Hepatic stellate cell (primary cell): ENCODE measurements around the gene FHL3.

ENCODE experiments used
- DNase-seq: peaks from one replicate; pipeline ENCODE4 v3.0.0; 2011; ENCODE audit warnings: low spot score

The FHL3 gene

DNA sequence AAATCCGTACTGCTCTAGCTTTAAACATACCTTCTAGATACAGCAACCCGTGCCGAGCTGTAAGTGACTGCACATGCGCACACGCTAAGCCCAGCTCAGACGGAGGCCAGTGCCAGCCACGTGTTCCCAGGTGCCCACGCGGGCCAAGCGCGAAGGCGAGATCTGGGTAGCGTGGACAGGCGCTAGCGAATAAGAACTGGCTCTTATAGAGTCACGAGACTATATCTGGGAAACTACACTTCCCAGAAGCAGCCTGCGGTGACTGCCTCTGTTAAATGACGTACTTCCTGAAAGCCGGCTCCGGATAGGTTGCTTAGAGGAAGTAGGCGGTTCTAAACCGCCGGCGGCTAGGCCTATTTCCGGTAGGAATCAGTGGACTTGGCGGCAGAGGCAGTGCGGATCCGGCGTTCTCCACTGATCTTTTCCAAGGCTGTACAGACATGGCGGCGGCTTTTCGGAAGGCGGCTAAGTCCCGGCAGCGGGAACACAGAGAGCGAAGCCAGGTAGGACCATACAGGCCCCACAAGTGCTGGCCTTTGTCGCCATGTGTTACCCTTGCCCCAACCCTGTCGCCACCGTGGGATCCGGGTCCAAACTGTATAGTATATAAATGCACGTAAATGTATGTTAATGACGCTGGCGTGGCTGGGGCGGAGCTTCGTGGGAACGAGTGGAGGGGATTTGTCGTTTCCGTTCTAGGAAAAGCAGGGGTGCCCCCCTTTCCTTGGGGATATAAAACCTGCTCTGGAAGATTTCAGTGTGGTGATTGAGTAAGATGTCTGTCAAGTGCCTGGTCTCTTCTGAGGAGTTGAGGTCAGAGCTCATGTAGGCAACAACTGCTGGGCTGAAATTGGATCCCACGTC lies 7.3 kb upstream of the FHL3 start, which contains the start of gene UTP11:
TSS of gene UTP11 (plus strand) at position 372 of the 864 bp plus-strand sequence. CDS start at position 441, 69 bp downstream.
- peak; percentile 95 for DNase-seq

DNA sequence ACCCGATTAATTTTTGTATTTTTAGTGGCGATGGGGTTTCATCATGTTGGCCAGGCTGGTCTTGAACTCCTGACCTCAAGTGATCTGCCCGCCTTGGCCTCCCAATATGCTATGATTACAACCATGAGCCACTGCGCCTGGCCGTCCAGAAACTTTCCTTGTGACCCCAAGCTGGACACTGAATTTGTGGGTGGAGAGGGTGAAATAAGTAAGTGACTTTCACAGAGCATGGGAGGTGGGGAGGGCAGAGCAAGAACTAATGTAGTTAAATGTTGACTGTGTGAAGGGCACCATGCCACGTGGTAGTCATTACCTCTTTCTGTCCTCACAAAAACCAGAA lies 4.5 kb upstream of the FHL3 start:
- no peak for DNase-seq

DNA sequence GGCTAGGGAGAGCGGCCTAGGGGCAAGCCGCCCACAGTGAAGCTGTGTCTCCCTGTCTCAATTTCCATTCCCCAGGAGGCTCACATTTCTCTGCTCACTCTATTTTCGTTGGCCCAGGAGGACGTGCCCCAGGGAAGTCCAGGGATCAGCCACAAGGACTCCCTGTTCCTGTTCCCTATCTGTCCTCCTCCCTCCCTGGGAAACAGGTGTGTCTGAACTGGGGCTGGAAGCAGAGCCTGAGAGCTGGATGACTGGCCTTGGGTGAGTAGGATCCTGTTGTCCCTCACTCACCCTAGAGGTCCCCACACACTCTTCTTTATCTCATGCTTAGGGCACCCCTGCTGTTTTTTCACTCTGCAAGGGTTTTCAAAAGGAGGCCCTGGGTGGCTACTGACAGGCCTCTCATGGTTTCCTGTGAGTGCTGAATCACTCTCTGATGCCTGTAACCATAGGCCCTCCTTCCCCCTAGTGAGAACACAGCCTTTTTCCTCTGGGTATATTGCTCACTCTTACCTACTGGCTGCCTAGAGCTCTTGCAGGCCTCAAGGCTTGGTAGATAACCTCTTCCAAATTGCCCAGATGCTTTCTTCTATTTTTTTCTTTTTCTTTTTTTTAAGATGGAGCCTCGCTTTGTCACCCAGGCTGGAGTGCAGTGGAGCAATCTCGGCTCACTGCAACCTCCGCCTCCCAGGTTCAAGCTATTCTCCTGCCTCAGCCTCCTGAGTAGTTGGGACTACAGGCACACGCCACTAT lies 4.0 kb upstream of the FHL3 start:
- peak; percentile 54 for DNase-seq

DNA sequence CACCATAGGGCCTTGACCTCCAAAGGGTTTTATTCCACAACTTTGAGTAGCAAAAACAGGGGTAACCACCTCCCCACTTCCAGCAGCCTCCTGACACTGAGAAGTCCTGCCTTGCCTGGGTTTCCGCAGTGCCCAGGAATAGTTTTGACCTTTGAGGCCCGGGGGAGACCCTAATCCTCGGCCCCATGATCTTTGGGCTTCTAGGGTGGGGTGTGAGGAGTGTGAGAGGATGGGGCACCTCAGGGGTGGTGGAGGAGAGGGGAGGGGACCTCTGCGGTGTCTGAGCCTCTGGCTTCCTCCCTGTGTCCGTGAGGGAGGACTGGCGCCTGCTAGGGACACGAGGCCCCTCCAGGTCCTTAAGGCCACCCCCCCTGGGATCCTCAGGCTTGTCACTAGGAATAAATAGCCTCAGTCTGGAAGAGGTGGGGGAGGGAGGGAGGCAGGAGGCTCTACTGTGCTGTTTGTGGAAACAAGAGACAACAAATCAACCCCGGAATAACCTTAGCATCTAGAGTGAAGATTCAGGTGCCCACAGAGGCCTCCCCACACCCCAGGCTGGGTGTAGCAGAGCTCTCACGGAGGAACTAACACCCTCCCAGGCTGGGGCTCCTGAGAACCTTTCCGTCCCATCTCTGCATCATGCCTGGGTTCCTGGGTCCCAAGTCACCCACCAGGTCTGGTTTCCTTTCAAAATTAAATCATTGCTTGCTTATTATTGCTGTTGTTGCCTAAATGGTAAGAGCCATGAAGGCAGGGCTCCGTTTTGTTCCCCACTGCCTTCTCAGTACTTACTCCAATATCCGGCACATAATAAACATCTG lies 904 bp upstream of the FHL3 start:
- no peak for DNase-seq

DNA sequence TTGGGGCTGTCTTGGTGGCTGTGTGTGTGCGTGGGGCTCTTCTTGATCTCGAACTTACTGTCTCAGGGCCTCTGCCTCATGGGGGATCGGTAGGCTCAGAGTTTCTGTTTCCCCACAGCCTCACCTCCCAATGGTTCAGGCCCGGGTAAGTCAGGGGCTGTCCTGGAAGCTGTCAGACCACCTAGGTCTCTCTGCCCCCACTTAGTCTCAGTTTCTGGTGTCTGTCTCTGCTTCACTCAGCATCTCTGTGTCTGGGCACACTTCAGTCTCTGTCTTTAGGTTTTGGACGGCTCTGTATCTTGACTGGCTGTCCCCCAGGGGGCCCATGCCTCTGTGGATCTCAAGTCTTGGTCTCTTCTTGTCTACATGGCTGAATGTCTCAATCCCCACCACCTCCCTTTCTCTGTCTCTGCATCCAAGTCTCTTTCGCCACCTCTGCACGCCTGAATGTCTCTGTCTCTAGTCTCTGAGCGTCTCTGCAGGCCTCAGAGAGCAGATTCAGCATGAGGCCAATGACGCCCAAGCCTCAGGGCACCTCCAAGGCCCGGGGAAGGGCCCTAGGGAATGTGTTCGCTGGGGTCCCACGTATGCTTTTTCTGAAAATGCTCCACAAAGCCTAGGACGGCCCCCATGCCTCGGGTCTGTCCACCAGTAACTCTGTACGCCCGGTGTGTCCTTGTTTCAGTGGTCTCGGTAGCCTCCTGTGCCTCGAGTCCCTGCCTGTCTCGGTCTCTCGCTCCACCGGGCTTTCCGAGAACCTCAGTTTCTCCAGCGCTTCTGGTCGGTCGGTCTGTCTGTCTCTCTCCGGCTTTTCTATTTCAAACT lies 818 bp downstream of the FHL3 start:
- DNase-seq = no peak

DNA sequence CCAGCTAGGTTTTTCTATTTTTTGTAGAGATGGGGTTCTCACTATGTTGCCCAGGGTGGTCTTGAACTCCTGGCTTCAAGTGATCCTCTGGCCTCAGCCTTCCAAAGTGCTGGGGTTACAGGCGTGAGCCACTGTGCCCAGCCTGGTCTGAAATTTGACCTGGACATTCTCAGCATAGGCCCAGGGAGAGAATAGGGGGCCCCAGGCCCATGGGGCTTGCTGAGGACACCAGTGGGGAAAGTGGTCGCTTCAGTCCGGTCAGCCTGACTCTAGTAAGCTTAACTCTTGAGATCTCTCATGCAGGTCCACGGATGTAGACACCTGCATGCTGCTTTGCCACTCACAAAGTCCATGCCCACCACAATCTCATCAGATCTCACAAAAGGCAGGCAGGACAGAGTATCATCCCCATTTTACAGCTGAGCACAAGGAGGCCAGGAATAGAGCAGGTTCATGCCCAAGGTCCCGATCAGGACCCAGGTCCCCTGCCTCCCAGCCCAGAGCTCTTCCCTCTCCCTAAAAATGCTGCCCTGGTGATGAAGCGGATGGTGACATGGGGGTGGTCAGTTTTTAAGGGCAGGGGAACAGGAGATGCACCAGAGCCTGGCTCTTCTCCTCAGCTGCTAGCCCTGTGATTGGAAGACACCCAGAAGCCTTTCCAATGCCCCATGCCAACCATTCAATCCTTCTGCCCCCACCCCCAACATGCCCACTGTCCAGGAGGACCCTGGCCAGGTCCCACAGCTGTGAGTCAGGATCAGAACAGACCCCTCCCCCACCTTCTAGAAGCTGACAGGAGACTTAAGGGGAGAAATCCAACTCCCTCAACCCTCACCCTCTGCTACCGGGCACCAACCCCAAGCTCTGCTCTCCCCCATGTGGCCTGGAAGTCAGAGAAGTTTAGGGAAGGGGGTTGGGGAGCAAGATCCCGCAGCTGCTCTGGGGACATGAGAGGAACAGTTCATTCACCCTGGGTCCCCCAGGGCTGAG lies 1.8 kb downstream of the FHL3 start:
- no peak for DNase-seq

DNA sequence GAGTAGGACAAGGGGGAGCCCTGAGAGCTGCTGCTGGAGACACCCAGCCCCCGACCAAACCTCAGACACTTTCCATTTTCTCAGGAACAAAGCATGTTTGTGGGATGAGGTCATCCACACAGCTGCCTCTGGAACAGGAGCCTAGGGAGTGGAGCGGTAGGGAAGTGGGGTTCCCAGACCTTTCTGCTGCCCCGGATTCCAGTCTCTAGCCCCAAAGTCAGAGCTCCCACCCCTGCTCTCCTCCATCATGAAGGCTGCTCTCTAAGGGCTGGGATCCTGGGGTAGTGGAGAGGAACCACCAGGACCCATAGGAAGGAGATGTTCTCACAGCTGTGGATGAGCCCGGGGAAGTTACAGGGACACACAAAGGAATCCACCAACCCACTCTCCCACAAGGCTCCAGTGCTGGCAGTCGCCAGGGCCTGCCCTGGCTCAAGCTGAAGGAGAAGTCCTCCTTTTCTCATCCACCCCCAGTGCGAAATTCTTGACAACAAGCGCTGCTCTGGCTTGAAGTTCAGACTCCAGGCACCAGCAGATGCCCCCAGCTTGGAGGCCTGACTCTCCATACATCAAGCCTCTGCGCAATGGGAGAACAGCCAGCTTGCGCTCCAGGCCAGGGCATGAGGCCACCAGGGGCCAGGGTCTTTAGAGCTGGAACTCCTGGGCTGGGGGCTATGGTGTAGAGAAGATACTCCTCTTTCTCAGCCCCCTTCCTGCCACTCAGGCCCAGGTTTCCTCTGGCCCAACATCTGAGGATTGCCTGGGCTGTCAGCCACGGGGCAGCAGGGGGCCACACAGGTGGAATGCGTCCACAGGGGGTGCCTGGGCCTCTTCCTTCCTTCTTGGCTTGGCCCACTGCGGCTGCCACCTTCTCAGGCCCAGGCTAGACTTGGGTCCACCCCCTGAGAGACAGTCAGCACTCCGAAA lies 4.5 kb downstream of the FHL3 start:
- peak; percentile 88 for DNase-seq

DNA sequence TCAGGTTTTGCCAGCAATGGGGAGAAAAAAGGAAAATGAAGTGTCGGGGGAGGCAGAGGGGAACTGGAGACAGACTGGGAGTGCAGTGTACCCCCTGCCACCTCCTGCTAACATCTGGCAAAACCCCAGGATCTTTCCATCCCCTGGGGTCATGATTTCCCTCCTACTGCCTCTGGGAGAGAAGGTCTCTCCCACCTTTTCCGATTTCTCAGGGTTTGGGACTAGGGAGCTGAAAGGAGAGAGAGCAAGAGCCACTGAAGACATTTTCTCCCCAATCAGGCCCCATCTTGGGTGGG lies 5.1 kb downstream of the FHL3 start:
- peak; percentile 21 for DNase-seq

DNA sequence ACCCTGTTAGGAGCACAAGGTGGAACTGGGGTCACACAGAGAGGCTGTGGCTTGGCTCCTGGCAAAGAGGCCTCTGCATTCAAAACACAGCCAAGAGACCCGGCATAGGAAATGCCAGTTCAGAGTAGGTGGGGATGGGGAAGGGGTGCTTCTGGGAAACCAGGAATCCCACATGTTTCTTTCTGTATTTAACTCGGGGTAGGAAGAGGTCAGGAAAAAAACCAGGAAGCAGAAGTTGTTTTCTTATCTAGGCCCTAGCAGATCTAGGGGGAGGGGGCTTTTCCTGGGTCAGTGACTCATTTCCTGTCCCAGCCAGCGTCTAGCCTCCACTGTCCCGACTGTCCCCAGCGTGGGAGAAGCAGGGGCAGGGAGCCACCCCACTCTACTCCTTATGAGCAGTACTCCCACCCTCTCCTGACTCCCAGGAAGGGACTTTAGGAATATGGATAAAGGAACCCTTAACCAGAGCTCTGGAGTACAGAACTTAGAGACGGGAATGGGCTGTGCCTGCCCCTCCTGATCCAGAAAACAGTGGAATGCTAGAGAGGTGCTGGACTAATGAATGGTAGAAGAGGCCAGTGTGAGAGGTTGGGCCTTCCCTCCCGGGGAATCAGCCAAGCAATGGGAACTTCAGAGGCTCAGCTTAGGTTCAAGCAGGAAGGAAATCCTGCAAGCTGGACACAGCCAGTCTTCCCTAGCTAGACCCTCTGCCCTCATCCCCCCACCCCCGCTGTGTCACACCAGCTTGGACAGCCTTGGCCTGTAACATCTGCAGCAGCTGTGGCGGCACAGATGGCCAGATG lies 5.7 kb downstream of the FHL3 start:
- peak; percentile 58 for DNase-seq

DNA sequence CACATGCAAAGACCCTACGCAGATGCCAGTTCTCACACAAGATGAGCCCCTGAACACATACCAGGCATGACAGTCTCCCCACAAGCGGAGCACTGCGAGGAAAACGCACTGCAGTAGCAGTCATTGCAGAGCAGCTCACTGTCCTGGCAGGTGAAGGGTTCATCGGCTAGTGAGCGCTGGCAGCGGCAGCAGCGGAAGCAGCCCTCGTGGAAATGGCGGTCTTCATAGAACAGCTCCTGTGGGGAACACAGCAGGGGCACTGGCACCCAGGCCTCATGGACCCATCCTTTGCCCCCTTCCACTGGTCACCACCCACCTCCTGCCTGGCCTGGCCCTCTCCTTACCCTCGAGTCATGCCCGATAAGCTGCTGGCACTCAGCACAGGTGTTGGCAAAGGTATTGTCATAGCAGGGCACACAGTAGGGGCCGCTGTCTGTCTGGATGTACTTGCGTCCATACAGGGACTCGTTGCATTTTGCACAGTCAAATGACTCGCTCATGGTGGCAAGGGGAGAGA lies 6.3 kb downstream of the FHL3 start:
- DNase-seq = no peak

DNA sequence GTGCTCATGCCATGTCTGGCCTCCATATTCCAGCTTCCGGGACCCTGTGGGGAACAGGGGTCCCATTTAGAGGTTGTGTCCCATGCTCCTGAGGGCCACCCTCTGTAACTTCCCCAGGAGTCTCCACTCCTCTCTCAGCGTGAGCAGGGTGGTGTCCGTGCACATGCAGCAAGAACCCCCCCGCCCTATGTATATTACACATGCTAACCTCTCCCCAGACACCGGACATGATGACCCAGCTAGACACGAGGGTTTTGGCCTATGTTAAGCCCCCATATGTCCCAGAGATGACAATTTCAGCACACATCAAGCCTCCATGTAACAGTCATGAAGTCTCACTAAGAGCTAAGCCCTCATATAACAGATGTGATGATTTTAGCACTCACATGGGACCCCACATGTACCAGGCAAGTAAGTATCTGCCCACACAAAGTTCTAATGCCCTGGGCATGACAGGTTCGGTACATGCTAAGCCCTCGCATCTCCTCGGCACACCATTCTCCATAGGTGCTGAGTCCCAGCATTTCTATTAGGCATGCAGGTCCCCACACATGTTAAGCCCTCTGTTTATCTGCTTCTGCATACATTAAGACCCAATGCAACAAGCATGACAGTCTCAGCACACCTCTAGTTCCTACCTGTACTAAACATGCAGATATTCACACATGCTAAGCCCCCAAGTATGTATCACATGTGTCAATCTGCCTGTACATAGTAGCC lies 7.1 kb downstream of the FHL3 start:
- no peak for DNase-seq

DNA sequence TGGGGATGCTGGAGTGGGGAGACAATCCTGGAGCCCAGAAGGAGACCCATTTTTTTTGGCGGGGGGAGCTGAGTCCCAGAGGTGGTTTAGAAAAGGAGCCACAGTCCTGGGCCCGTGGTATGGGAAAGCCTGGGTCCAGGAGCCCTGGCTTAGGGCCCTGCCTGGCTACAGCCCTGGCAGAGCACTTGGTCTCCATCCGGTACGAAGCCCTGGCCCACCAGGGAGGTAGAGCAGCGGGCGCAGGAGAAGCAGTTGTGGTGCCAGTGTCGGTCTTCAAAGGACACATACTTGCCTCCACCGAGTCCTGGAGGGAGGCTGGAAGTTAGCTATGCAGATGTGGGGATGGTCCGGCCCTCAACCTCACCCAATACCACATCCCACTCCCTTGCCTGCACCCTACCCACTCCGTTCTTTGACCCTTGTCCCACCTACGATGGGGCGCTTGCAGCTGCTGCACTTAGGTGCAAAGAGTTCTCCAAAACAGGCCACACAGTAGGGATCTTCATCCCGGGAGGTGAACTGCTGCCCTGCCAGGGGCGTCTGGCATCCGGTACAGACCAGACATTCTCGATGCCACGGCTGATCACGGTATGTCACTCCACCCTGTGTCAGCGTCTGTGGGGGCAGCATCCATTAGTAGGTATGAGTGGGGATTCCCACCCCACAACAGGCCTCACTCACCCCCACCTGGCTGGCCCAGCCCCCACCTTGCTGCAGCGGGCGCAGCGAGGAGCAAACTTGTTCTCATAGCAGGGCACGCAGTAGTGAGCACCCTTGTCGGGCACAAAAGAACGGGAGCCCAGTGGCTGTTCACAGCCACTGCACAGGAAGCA lies 7.8 kb downstream of the FHL3 start:
- no peak for DNase-seq

DNA sequence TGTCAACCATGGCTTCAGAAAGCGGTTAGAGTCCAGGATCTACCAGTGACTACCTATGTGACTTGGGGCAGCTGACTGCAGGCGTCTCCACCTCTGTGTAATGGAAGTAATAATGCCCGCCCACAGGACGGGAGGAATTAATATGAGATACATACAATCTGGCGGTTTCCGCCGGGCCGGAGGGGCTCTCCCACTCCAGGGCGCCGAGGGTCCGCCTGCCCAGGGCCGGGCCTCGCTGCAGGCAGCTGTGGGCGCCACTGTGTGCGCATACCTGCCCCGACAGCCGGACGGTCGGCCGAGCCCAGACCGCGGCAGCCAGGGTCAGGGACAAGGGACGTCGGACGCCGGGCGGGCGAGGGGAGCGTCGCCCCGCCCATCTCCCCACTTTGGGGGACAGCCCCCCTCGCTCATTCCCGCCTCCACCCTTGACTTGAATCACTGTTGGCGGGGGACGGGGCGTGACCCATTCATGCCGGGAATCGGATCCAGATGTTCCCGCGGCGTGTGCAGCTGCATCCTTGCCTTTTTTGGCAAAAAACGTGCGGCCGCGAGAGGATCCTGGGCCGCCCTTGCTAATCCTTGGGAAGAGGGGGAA lies 9.5 kb downstream of the FHL3 start:
- peak; percentile 53 for DNase-seq

DNA sequence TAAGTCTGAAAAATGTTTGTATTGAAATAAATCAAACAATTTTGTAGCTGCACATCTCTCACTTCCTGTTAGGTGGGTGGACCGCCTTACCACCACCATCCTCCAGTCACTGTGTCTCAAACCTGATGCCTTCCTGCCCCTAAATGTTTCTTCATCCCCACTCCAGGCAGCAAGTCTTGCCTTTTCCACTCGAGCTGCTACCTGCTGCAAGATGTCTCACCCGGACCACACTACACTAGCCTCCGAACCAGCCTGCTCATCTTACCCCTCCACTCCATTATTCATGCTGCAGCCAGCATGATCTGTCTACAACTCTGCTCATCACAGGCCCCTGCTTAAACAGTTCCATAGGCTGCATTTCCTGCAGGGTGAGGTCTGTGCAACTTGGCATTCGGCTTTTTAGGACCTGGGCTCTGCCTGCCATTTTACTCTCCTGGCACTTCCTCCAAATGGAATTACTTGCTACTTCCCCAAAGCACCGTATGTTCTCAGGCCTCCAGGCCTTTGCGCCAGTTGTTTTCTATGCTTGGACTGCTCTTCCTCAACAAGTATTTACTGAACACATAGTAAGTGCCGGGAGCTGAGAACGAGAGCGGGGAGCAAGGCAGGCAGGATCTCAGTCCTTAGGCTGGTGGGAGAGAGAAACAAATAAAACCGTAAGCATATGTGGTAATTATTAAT lies 10.3 kb downstream of the FHL3 start:
- no peak for DNase-seq

DNA sequence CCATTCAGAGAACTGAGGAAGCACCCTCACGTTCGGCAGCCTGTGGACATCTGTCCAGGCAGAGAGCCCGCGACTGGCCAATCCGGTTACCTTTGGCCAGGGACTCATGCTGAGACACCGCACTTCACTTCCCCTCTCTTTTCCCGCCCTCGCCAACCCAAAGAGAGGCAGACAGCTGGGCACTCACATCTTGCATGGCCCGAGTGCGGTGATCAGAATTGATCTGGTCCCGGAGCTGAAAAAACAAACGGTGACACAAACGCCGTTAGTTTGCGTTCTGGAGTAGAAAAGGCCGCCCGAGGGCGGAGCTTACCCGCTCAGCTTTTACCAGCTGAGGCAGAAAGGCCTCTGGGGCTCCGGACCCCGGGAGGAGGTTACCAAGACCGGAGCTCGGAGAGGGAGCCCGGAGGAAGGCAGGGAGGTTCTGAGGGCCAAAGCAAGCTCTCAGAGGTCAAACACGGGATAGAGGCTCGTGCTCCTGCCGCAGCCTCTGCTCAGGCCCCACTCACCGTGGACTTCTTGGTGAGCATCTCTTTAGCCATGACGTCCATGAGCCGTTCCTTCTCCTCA lies 15.9 kb downstream of the FHL3 start:
- peak; percentile 34 for DNase-seq
